GM23248 (cell line): ENCODE results near the gene RNF13. TPM values are rescaled to one million over a fixed set of nuclear protein-coding genes. Genes with fewer than 3 reads are reported as not detected.

Experiments used
- DNase-seq: peaks from one replicate; pipeline ENCODE4 v3.0.0-alpha.2; 2015
- H2AFZ ChIP-seq: fragments of 200-600 bp; sonication (generic); 2 replicates; pipeline ENCODE4 v1.6.1; 2016; ENCODE audit warnings: antibody characterized with exemption
- H3F3A ChIP-seq: fragments of 200-600 bp; sonication (generic); 2 replicates; pipeline ENCODE4 v1.6.1; 2016; ENCODE audit warnings: mild to moderate bottlenecking, antibody characterized with exemption, mixed run types; ENCODE audit not compliant: insufficient read depth
- H3K27ac ChIP-seq: fragments of 200-600 bp; sonication (generic); 2 replicates; pipeline ENCODE4 v1.5.1; 2016; ENCODE audit warnings: mild to moderate bottlenecking
- H3K27me3 ChIP-seq: fragments of 200-600 bp; sonication (generic); replicated peaks from 2 replicates; pipeline ENCODE4 v1.6.1; 2016; ENCODE audit warnings: mild to moderate bottlenecking; ENCODE audit not compliant: insufficient read depth
- H3K36me3 ChIP-seq: fragments of 200-600 bp; sonication (generic); 2 replicates; pipeline ENCODE4 v1.6.1; 2016; ENCODE audit warnings: low read depth, mild to moderate bottlenecking
- H3K4me1 ChIP-seq: fragments of 200-600 bp; sonication (generic); 2 replicates; pipeline ENCODE4 v1.6.1; 2016; ENCODE audit warnings: mild to moderate bottlenecking; ENCODE audit not compliant: insufficient read depth
- H3K4me2 ChIP-seq: fragments of 200-600 bp; sonication (generic); one replicate; pipeline ENCODE4 v1.6.1; 2016; ENCODE audit warnings: mild to moderate bottlenecking; ENCODE audit not compliant: unreplicated experiment
- H3K4me3 ChIP-seq: fragments of 200-600 bp; sonication (generic); 2 replicates; pipeline ENCODE4 v1.5.1; 2016; ENCODE audit warnings: mild to moderate bottlenecking
- H3K79me2 ChIP-seq: fragments of 200-600 bp; sonication (generic); 2 replicates; pipeline ENCODE4 v1.6.1; 2016; ENCODE audit warnings: mild to moderate bottlenecking; ENCODE audit not compliant: insufficient read depth
- H3K9ac ChIP-seq: fragments of 200-600 bp; sonication (generic); 2 replicates; pipeline ENCODE4 v1.6.1; 2016; ENCODE audit warnings: mild to moderate bottlenecking
- H3K9me2 ChIP-seq: fragments of 200-600 bp; sonication (generic); 2 replicates; pipeline ENCODE4 v1.6.1; 2016; ENCODE audit warnings: mixed run types, mild to moderate bottlenecking, moderate library complexity; ENCODE audit not compliant: insufficient read depth
- H3K9me3 ChIP-seq: fragments of 200-600 bp; sonication (generic); one replicate; pipeline ENCODE4 v1.6.1; 2017; ENCODE audit warnings: low read depth
- H4K20me1 ChIP-seq: fragments of 200-600 bp; sonication (generic); 2 replicates; pipeline ENCODE4 v1.6.0; 2016; ENCODE audit not compliant: insufficient read depth
- EZH2 ChIP-seq: fragments of 200-600 bp; sonication (generic); IDR thresholded peaks from 2 replicates; pipeline ENCODE4 v1.6.1; 2018; ENCODE audit warnings: antibody characterized with exemption, mild to moderate bottlenecking; ENCODE audit not compliant: insufficient read depth, poor library complexity, severe bottlenecking
- EZH2phosphoT487 ChIP-seq: fragments of 200-600 bp; sonication (generic); IDR thresholded peaks from 2 replicates; pipeline ENCODE4 v1.6.1; 2018; ENCODE audit warnings: antibody characterized with exemption, moderate library complexity, mild to moderate bottlenecking, low read depth; ENCODE audit not compliant: insufficient read depth
- WGBS, 2 experiments: methylation state at CpG; one replicate each; pipeline ENCODE4 v1.1.6; 2015 to 2017; ENCODE audit warnings: low lambda C conversion rate in 2 of 2, low coverage in 1 of 2; ENCODE audit errors: missing lambda C conversion rate in 2 of 2; 5-methylcytosine and 5-hydroxymethylcytosine counted together
- in situ Hi-C: fragments of 300-500 bp; cut with MboI; formaldehyde crosslinking; loops from 2 replicates; pipeline ENCODE4 v1.15.0; 2020
- polyA plus RNA-seq: library from polyadenylated mRNA; unstranded; fragments of >200 nt; fragmentation: Nextera tagmentation; extraction: Ambion mirVana; gene quantifications from 2 replicates; pipeline ENCODE4 v1.2.1, GENCODE V29; 2016
- total RNA-seq: library from RNA; depleted of rRNA; stranded (reverse); fragments of >200 nt; shearing (Covaris generic); gene quantifications from 2 replicates; pipeline ENCODE4 v1.2.3, GENCODE V29; 2014

RNF13 gene
- total and polyA plus RNA-seq, 2 experiments from 2014 or later = 48.7 to 100.0 TPM

- Histone ChIP-seq H3K9ac (no peak overlapping the region), H3K27ac (no peak overlapping the region), H3K9me2 (no peaks in the 10 kb centered on the region), H3K36me3 (no peaks in the 10 kb centered on the region), H3K4me3 (no peak overlapping the region), H3K27me3 (no peaks in the 10 kb centered on the region), H3F3A (peaks cover 23% of the 10 kb centered on the region), H4K20me1 (no peaks in the 10 kb centered on the region), H2AFZ (peak overlapping the region; percentile 36; the same call in 1 of the 2 replicates), H3K79me2 (no peaks in the 10 kb centered on the region), H3K4me1 (peaks cover 22% of the 10 kb centered on the region), H3K9me3 (no peaks in the 10 kb centered on the region), H3K4me2 (no peak overlapping the region)
- DNase-seq = no peak
- 81% methylated on average over 4 of the region's 4 CpGs for WGBS, 2 experiments
- TF ChIP-seq EZH2phosphoT487 (no peak), EZH2 (no peak)
- in situ Hi-C loops = no loop called here
These were observed 31.8 kb upstream of the RNF13 start for GRCh38 chr3:149781211-149781610.

GRCh38 chr3:149781741-149782140, 31.3 kb upstream of the RNF13 start:
- Histone ChIP-seq H2AFZ (peak overlapping the region; percentile 36; the same call in 1 of the 2 replicates), H3K4me3 (no peak overlapping the region), H4K20me1 (no peaks in the 10 kb centered on the region), H3K9me3 (no peaks in the 10 kb centered on the region), H3F3A (peaks cover 23% of the 10 kb centered on the region), H3K4me1 (peaks cover 22% of the 10 kb centered on the region), H3K4me2 (no peak overlapping the region), H3K9me2 (no peaks in the 10 kb centered on the region), H3K9ac (no peak overlapping the region), H3K27me3 (no peaks in the 10 kb centered on the region), H3K36me3 (no peaks in the 10 kb centered on the region), H3K79me2 (no peaks in the 10 kb centered on the region), H3K27ac (no peak overlapping the region)
- TF ChIP-seq EZH2phosphoT487 (no peak), EZH2 (no peak)
- DNase-seq = no peak
- WGBS, 2 experiments = 80 to 83% methylated on average over 3 of the region's 3 CpGs
- in situ Hi-C loops = no loop called here

DNA sequence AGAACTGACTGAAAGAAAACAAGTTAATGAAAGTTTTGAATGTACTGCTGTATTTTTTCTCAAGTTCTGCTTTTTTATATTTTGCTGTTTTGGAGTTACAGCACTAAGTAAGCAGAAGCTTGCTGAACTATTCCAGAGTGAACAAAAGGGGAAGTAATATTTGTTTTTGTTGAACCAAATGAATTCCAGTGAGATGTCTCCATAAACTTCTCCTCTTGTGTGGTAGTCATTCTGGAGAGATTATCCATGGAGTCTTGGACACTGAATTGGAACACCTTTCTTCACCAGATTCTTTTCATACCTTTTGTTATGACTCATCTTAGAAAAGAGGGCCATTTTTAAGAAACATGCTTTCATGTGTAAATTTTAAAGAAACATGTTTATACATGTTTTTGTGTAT, 29.4 kb upstream of the RNF13 start:
- Histone ChIP-seq H3K27ac (peak overlapping the region; percentile 57), H3K9me3 (no peaks in the 10 kb centered on the region), H4K20me1 (no peaks in the 10 kb centered on the region), H2AFZ (peak overlapping the region; percentile 84), H3K79me2 (no peaks in the 10 kb centered on the region), H3K27me3 (no peaks in the 10 kb centered on the region), H3K9ac (0 out of 2 replicates have a peak overlapping the region, but pooled peaks have one; percentile 3), H3K4me3 (peak overlapping the region; percentile 23; the same call in 1 of the 2 replicates), H3F3A (peaks cover 23% of the 10 kb centered on the region), H3K4me2 (peak overlapping the region; percentile 57), H3K9me2 (no peaks in the 10 kb centered on the region), H3K36me3 (no peaks in the 10 kb centered on the region), H3K4me1 (peaks cover 22% of the 10 kb centered on the region)
- peak; percentile 65 for DNase-seq
- in situ Hi-C loops = no loop called here
- TF ChIP-seq EZH2phosphoT487 (no peak), EZH2 (no peak)

DNA sequence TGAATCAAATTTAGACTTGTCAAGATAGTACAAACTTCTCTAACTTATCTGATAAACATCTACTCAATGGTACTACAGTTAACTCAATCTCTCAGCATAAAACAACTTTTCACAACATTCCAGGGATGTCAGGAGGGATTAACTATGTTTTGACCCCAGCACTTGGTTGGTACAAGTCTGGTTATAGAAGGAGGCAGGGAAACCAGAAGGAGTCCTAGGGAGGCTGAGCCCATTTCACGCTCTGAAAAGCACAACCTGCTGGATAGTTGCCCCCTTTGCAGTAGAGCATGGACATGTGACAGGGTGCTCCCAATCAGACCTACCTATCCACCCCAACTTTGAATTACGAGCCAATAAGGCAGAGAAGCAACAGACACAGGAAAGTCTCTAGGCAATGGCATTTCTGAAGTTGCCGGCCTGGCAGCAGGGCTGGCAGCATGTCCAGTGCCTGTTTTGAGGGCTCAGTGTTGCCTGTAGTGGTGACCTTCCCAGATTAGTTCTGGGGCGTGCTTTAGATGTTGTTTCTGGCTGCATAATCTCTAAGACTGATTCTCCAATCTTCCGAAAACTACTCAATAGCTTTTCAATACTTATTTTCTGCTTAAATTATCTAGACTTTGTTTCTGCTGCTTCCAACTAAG, 28.8 kb upstream of the RNF13 start:
- peaks cover 22% of the 10 kb centered on the region for H3K4me1 ChIP-seq
- H3K27me3 ChIP-seq = no peaks in the 10 kb centered on the region
- peak; percentile 6 for DNase-seq
- H2AFZ ChIP-seq = peak overlapping the region; percentile 84
- H3K9ac ChIP-seq = no peak overlapping the region
- TF ChIP-seq EZH2phosphoT487 (no peak), EZH2 (no peak)
- WGBS, 2 experiments = 94 to 96% methylated on average over 5 of the region's 5 CpGs
- peaks cover 23% of the 10 kb centered on the region for H3F3A ChIP-seq
- no peaks in the 10 kb centered on the region for H3K9me3 ChIP-seq
- H3K79me2 ChIP-seq = no peaks in the 10 kb centered on the region
- H3K27ac ChIP-seq = peak overlapping the region; percentile 57
- peak overlapping the region; percentile 57 for H3K4me2 ChIP-seq
- no peaks in the 10 kb centered on the region for H3K9me2 ChIP-seq
- H3K36me3 ChIP-seq = no peaks in the 10 kb centered on the region
- H3K4me3 ChIP-seq = no peak overlapping the region
- in situ Hi-C loops = no loop called here
- no peaks in the 10 kb centered on the region for H4K20me1 ChIP-seq

- H3K4me2 ChIP-seq = peak overlapping the region; percentile 38
- no peaks in the 10 kb centered on the region for H3K9me3 ChIP-seq
- peak; percentile 67 for DNase-seq
- no peaks in the 10 kb centered on the region for H3F3A ChIP-seq
- 55 to 65% methylated on average over 2 of the region's 2 CpGs for WGBS, 2 experiments
- H3K27me3 ChIP-seq = no peaks in the 10 kb centered on the region
- no peaks in the 10 kb centered on the region for H3K9me2 ChIP-seq
- H3K4me3 ChIP-seq = no peak overlapping the region
- no peaks in the 10 kb centered on the region for H3K36me3 ChIP-seq
- peak overlapping the region; percentile 64 for H2AFZ ChIP-seq
- H4K20me1 ChIP-seq = no peaks in the 10 kb centered on the region
- H3K79me2 ChIP-seq = no peaks in the 10 kb centered on the region
- TF ChIP-seq EZH2phosphoT487 = no peak
- TF ChIP-seq EZH2 = no peak
- in situ Hi-C loops = no loop called here
- peak overlapping the region; percentile 44 for H3K27ac ChIP-seq
- H3K9ac ChIP-seq = no peak overlapping the region
- peaks cover 17% of the 10 kb centered on the region for H3K4me1 ChIP-seq
These were observed 22.7 kb upstream of the RNF13 start for GRCh38 chr3:149790268-149790667.
